ENCODE data around the gene GRWD1.
A peak's percentile ranks its signal among the peaks of the same experiment; 100 is the strongest.

Gene GRWD1

GRCh38 chr19:48499316-48500090, 53.7 kb downstream of the GRWD1 start:
- no peak for DNase-seq

- DNase-seq: no peak
Observed at GRCh38 chr19:48500830-48501493, 55.2 kb downstream of the GRWD1 start.

GRCh38 chr19:48501494-48502349, 55.9 kb downstream of the GRWD1 start:
- DNase-seq: peak; percentile 69

GRCh38 chr19:48502350-48503018, 56.7 kb downstream of the GRWD1 start:
- DNase-seq: no peak

GRCh38 chr19:48506138-48506733, 60.5 kb downstream of the GRWD1 start:
- peak; percentile 10 for DNase-seq
